Activated naive CD4-positive, alpha-beta T cell treated with anti-CD3 and anti-CD28 coated beads for 36 hours (primary cell): ENCODE data around the gene NEK11. TPM values are rescaled to one million over a fixed set of nuclear protein-coding genes. Genes with fewer than 3 reads are reported as not detected.

Experiments used
- CTCF ChIA-PET: fragments of 350-600 bp; sonication (Branson Sonifier 250); formaldehyde crosslinking; loops from one replicate; lab custom pipeline; 2021; ENCODE audit warnings: antibody characterized with exemption; lab: Charles Lee
- DNase-seq: peaks from one replicate; pipeline ENCODE4 v3.0.0-alpha.2; 2020
- H3K27ac Mint-ChIP-seq: one replicate; pipeline ENCODE4 v1.8.0; 2021; ENCODE audit warnings: mild to moderate bottlenecking, mixed read lengths
- H3K27me3 Mint-ChIP-seq: one replicate; pipeline ENCODE4 v1.8.0; 2021; ENCODE audit warnings: low read depth, mixed read lengths
- H3K36me3 Mint-ChIP-seq: one replicate; pipeline ENCODE4 v1.8.0; 2021; ENCODE audit warnings: low read depth, mixed read lengths
- H3K4me1 Mint-ChIP-seq: one replicate; pipeline ENCODE4 v1.8.0; 2021; ENCODE audit warnings: low read depth, mixed read lengths
- H3K4me3 Mint-ChIP-seq: one replicate; pipeline ENCODE4 v1.8.0; 2021; ENCODE audit warnings: mild to moderate bottlenecking, moderate library complexity, mixed read lengths
- H3K9me3 Mint-ChIP-seq: one replicate; pipeline ENCODE4 v1.8.0; 2021; ENCODE audit warnings: mixed read lengths
- intact Hi-C: fragments of 100-400 bp; cut with micrococcal nuclease; formaldehyde crosslinking; loops from one replicate; pipeline ENCODE4 v1.15.1; 2023
- total RNA-seq, 2 experiments: library from RNA; stranded (reverse); gene quantifications; one replicate each; pipeline ENCODE4 v1.2.3, GENCODE V29; 2021

Gene NEK11
- total RNA-seq, 2 experiments from 2014 or later: 1.1 to 1.9 TPM

- no peak overlapping the region for H3K4me3 Mint-ChIP-seq
- no peaks in the 10 kb centered on the region for H3K36me3 Mint-ChIP-seq
- no peak for DNase-seq
- H3K9me3 Mint-ChIP-seq: peaks cover 1% of the 10 kb centered on the region
- CTCF ChIA-PET: no interaction called here
- intact Hi-C loops: no loop called here
- no peak overlapping the region for H3K27ac Mint-ChIP-seq
- H3K4me1 Mint-ChIP-seq: peaks cover under 1% of the 10 kb centered on the region
- H3K27me3 Mint-ChIP-seq: no peaks in the 10 kb centered on the region
Observed at GRCh38 chr3:131218196-131218595, 191.5 kb downstream of the NEK11 start.

GRCh38 chr3:131221731-131222130, 195.1 kb downstream of the NEK11 start:
- H3K36me3 Mint-ChIP-seq: no peaks in the 10 kb centered on the region
- peaks cover 1% of the 10 kb centered on the region for H3K4me1 Mint-ChIP-seq
- H3K4me3 Mint-ChIP-seq: no peak overlapping the region
- DNase-seq: no peak
- intact Hi-C loops: no loop called here
- no peak overlapping the region for H3K27ac Mint-ChIP-seq
- CTCF ChIA-PET: interaction anchor here (1.2 kb wide), 1 partner anchor 59 kb away, joined by 3 read pairs; no protein-coding TSS in a partner anchor
- H3K27me3 Mint-ChIP-seq: no peaks in the 10 kb centered on the region
- peaks cover 1% of the 10 kb centered on the region for H3K9me3 Mint-ChIP-seq

- no peaks in the 10 kb centered on the region for H3K27me3 Mint-ChIP-seq
- no peak overlapping the region for H3K4me3 Mint-ChIP-seq
- intact Hi-C loops: no loop called here
- peaks cover 1% of the 10 kb centered on the region for H3K4me1 Mint-ChIP-seq
- no peak overlapping the region for H3K27ac Mint-ChIP-seq
- no peaks in the 10 kb centered on the region for H3K9me3 Mint-ChIP-seq
- CTCF ChIA-PET: interaction anchor here (1.2 kb wide), 1 partner anchor 60 kb away, joined by 3 read pairs; no protein-coding TSS in a partner anchor
- DNase-seq: no peak
- no peaks in the 10 kb centered on the region for H3K36me3 Mint-ChIP-seq
Observed at GRCh38 chr3:131222599-131222998, 195.9 kb downstream of the NEK11 start.

GRCh38 chr3:131223373-131224289, 197.0 kb downstream of the NEK11 start:
- Mint-ChIP-seq H3K27me3 (no peaks in the 10 kb centered on the region), H3K36me3 (no peaks in the 10 kb centered on the region), H3K9me3 (no peaks in the 10 kb centered on the region), H3K4me3 (no peak overlapping the region), H3K4me1 (peaks cover 1% of the 10 kb centered on the region), H3K27ac (no peak overlapping the region)
- intact Hi-C loops: no loop called here
- CTCF ChIA-PET: no interaction called here
- no peak for DNase-seq

GRCh38 chr3:131224886-131225550, 198.3 kb downstream of the NEK11 start:
- CTCF ChIA-PET: no interaction called here
- no peaks in the 10 kb centered on the region for H3K36me3 Mint-ChIP-seq
- H3K4me1 Mint-ChIP-seq: peaks cover 1% of the 10 kb centered on the region
- H3K4me3 Mint-ChIP-seq: no peak overlapping the region
- intact Hi-C loops: no loop called here
- no peaks in the 10 kb centered on the region for H3K9me3 Mint-ChIP-seq
- DNase-seq: no peak
- no peak overlapping the region for H3K27ac Mint-ChIP-seq
- no peaks in the 10 kb centered on the region for H3K27me3 Mint-ChIP-seq

GRCh38 chr3:131228522-131228921, 201.8 kb downstream of the NEK11 start:
- Mint-ChIP-seq H3K9me3 (no peaks in the 10 kb centered on the region), H3K4me3 (no peak overlapping the region), H3K36me3 (no peaks in the 10 kb centered on the region), H3K27me3 (no peaks in the 10 kb centered on the region), H3K4me1 (no peaks in the 10 kb centered on the region), H3K27ac (no peak overlapping the region)
- DNase-seq: no peak
- CTCF ChIA-PET: no interaction called here
- intact Hi-C loops: no loop called here

GRCh38 chr3:131231710-131232389, 205.2 kb downstream of the NEK11 start:
- Mint-ChIP-seq H3K4me3 (no peak overlapping the region), H3K36me3 (no peaks in the 10 kb centered on the region), H3K27ac (no peak overlapping the region), H3K9me3 (no peaks in the 10 kb centered on the region), H3K4me1 (no peaks in the 10 kb centered on the region), H3K27me3 (no peaks in the 10 kb centered on the region)
- no peak for DNase-seq
- intact Hi-C loops: loop anchor here (10.0 kb wide), 1 partner anchor 793 kb away; no protein-coding TSS in a partner anchor
- CTCF ChIA-PET: no interaction called here

GRCh38 chr3:131232711-131233267, 206.1 kb downstream of the NEK11 start:
- intact Hi-C loops: loop anchor here (10.0 kb wide), 1 partner anchor 792 kb away; no protein-coding TSS in a partner anchor
- H3K4me1 Mint-ChIP-seq: no peaks in the 10 kb centered on the region
- no peaks in the 10 kb centered on the region for H3K27me3 Mint-ChIP-seq
- H3K27ac Mint-ChIP-seq: no peak overlapping the region
- no peaks in the 10 kb centered on the region for H3K36me3 Mint-ChIP-seq
- CTCF ChIA-PET: no interaction called here
- H3K9me3 Mint-ChIP-seq: no peaks in the 10 kb centered on the region
- DNase-seq: no peak
- no peak overlapping the region for H3K4me3 Mint-ChIP-seq

- Mint-ChIP-seq H3K4me3 (no peak overlapping the region), H3K27me3 (no peaks in the 10 kb centered on the region), H3K27ac (no peak overlapping the region), H3K9me3 (no peaks in the 10 kb centered on the region), H3K4me1 (no peaks in the 10 kb centered on the region), H3K36me3 (no peaks in the 10 kb centered on the region)
- DNase-seq: no peak
- intact Hi-C loops: loop anchor here (10.0 kb wide), 1 partner anchor 791 kb away; no protein-coding TSS in a partner anchor
- CTCF ChIA-PET: no interaction called here
Observed at GRCh38 chr3:131233900-131234668, 207.4 kb downstream of the NEK11 start.

GRCh38 chr3:131236421-131236820, 209.7 kb downstream of the NEK11 start:
- Mint-ChIP-seq H3K27me3 (no peaks in the 10 kb centered on the region), H3K36me3 (no peaks in the 10 kb centered on the region), H3K4me1 (no peaks in the 10 kb centered on the region), H3K27ac (no peak overlapping the region), H3K9me3 (no peaks in the 10 kb centered on the region), H3K4me3 (no peak overlapping the region)
- intact Hi-C loops: loop anchor here (10.0 kb wide), 1 partner anchor 788 kb away; no protein-coding TSS in a partner anchor
- CTCF ChIA-PET: no interaction called here
- DNase-seq: no peak

- H3K9me3 Mint-ChIP-seq: no peaks in the 10 kb centered on the region
- H3K27me3 Mint-ChIP-seq: no peaks in the 10 kb centered on the region
- no peaks in the 10 kb centered on the region for H3K4me1 Mint-ChIP-seq
- no peak for DNase-seq
- H3K4me3 Mint-ChIP-seq: no peak overlapping the region
- CTCF ChIA-PET: interaction anchor here (0.7 kb wide), 1 partner anchor 26 kb away, joined by 3 read pairs; no protein-coding TSS in a partner anchor
- no peaks in the 10 kb centered on the region for H3K36me3 Mint-ChIP-seq
- intact Hi-C loops: loop anchor here (10.0 kb wide), 1 partner anchor 786 kb away; no protein-coding TSS in a partner anchor
- no peak overlapping the region for H3K27ac Mint-ChIP-seq
Observed at GRCh38 chr3:131238496-131238895, 211.8 kb downstream of the NEK11 start.
